Mononuclear cell (primary cell): ENCODE data around the gene SKAP1. TPM values are rescaled to one million over a fixed set of nuclear protein-coding genes. Genes with fewer than 3 reads are reported as not detected.
"Not testable (repeated sequence)": the region's sequence is repeated elsewhere in the genome, so short reads cannot be mapped to it uniquely, and the experiment has no call there.

ENCODE experiments used
- H3K27me3 ChIP-seq: 2 replicates; pipeline ENCODE4 v1.6.0; 2011; ENCODE audit warnings: low read length, control low read depth; ENCODE audit not compliant: insufficient read depth
- H3K4me1 ChIP-seq: 2 replicates; pipeline ENCODE4 v1.5.1; 2011; ENCODE audit warnings: mild to moderate bottlenecking, low read length, control low read depth; ENCODE audit not compliant: insufficient read depth
- H3K4me3 ChIP-seq: 2 replicates; pipeline ENCODE4 v1.5.1; 2011; ENCODE audit warnings: mild to moderate bottlenecking, low read length, moderate library complexity
- H3K9me3 ChIP-seq: 2 replicates; pipeline ENCODE4 v1.5.1; 2011; ENCODE audit warnings: low read depth, mild to moderate bottlenecking, control low read depth, low read length
- total RNA-seq: library from RNA; depleted of rRNA; stranded (reverse); fragments of >200 nt; gene quantifications from one replicate; pipeline ENCODE4 v1.2.3, GENCODE V29; 2012

The SKAP1 gene
- total RNA-seq, 1 donor: 40.1 TPM

- H3K4me1 ChIP-seq: peaks cover 11% of the 10 kb centered on the region
- H3K4me3 ChIP-seq: no peak overlapping the region
- no peaks in the 10 kb centered on the region for H3K27me3 ChIP-seq
- H3K9me3 ChIP-seq: no peaks in the 10 kb centered on the region
Observed at GRCh38 chr17:48290378-48290777, 139.6 kb downstream of the SKAP1 start.

- H3K27me3 ChIP-seq, H3K4me1 ChIP-seq, H3K9me3 ChIP-seq, H3K4me3 ChIP-seq: not testable (repeated sequence)
Observed at GRCh38 chr17:48286917-48287316, 143.1 kb downstream of the SKAP1 start.

- no peaks in the 10 kb centered on the region for H3K9me3 ChIP-seq
- H3K27me3 ChIP-seq: no peaks in the 10 kb centered on the region
- no peaks in the 10 kb centered on the region for H3K4me1 ChIP-seq
- no peak overlapping the region for H3K4me3 ChIP-seq
Observed at GRCh38 chr17:48285614-48286013, 144.4 kb downstream of the SKAP1 start.

GRCh38 chr17:48283907-48284306, 146.1 kb downstream of the SKAP1 start:
- Histone ChIP-seq H3K4me1 (no peaks in the 10 kb centered on the region), H3K27me3 (no peaks in the 10 kb centered on the region), H3K9me3 (no peaks in the 10 kb centered on the region), H3K4me3 (no peak overlapping the region)

- no peaks in the 10 kb centered on the region for H3K9me3 ChIP-seq
- H3K27me3 ChIP-seq: no peaks in the 10 kb centered on the region
- H3K4me1 ChIP-seq: no peaks in the 10 kb centered on the region
- no peak overlapping the region for H3K4me3 ChIP-seq
Observed at GRCh38 chr17:48283411-48283810, 146.6 kb downstream of the SKAP1 start.

DNA sequence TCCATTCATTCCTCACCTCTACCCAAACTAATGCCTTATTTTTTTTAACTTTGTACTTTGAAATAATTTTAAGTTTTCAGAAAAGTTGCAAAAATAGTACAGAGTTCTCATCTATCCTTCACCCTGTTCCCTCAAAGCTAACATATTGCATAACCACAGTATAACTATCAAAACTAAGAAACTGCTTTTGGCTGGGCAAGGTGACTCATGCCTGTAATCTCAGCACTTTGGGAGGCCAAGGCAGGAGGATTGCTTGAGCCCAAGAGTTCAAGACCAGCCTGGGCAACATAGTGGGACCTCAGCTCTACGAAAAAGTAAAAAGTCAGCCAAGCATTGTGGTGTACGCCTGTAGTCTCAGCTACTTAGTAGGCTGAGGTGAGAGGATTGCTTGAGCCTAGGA, 147.7 kb downstream of the SKAP1 start:
- Histone ChIP-seq H3K9me3 (no peaks in the 10 kb centered on the region), H3K27me3 (no peaks in the 10 kb centered on the region), H3K4me1 (no peaks in the 10 kb centered on the region), H3K4me3 (no peak overlapping the region)

GRCh38 chr17:48278760-48279491, 151.1 kb downstream of the SKAP1 start:
- Histone ChIP-seq H3K9me3 (no peaks in the 10 kb centered on the region), H3K27me3 (no peaks in the 10 kb centered on the region)

GRCh38 chr17:48276776-48277175, 153.2 kb downstream of the SKAP1 start:
- no peaks in the 10 kb centered on the region for H3K9me3 ChIP-seq
- H3K4me1 ChIP-seq: no peaks in the 10 kb centered on the region
- no peak overlapping the region for H3K4me3 ChIP-seq
- H3K27me3 ChIP-seq: no peaks in the 10 kb centered on the region

More at GRCh38 chr17:48278760-48279491, 151.1 kb downstream of the SKAP1 start:
- Histone ChIP-seq H3K4me3 (no peak overlapping the region), H3K4me1 (no peaks in the 10 kb centered on the region)

DNA sequence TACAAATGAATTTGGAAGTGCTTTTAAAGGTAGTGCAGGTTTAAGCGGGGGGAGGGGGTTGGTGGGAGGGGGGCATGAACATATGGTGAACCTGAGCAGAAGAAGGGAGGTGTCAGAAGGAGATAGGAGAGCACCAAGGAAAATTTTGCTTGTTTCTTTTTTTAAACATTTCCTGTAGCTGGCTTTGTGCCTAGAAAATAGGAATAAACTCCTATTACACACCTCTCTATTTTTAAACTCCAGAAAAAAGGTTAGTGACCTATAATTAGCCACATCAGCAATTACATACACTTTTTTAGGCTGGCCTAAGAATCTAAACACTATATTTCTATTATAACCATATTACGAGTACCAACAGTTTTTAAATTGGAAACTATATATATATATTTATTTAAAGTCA, 159.1 kb downstream of the SKAP1 start:
- no peaks in the 10 kb centered on the region for H3K27me3 ChIP-seq
- no peaks in the 10 kb centered on the region for H3K9me3 ChIP-seq
- no peak overlapping the region for H3K4me3 ChIP-seq
- H3K4me1 ChIP-seq: no peaks in the 10 kb centered on the region

DNA sequence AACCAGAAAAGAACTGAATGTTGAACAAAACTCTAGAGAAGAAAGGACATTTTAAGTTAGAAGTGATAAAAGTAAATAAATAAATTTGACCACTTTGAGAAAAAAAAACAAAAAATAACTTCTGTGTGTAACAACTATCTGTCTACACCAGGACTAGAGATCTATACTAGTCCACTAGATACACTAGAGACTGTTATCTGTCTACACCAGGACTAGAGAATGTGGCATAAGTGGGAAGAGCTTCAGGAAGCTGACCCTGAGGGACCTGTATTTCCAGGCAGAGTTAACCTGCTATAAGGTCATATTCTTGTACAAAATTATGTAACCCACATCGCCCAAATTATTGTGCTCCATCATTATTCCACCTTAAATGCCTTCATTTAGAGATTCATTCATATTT, 160.8 kb downstream of the SKAP1 start:
- H3K4me1 ChIP-seq: no peaks in the 10 kb centered on the region

GRCh38 chr17:48263731-48264035, 166.3 kb downstream of the SKAP1 start:
- no peaks in the 10 kb centered on the region for H3K4me1 ChIP-seq
- H3K9me3 ChIP-seq: no peaks in the 10 kb centered on the region
- H3K27me3 ChIP-seq: no peaks in the 10 kb centered on the region
- no peak overlapping the region for H3K4me3 ChIP-seq

More for the DNA sequence above, 160.8 kb downstream of the SKAP1 start:
- no peaks in the 10 kb centered on the region for H3K27me3 ChIP-seq
- no peaks in the 10 kb centered on the region for H3K9me3 ChIP-seq
- H3K4me3 ChIP-seq: no peak overlapping the region

GRCh38 chr17:48262982-48263730, 166.9 kb downstream of the SKAP1 start:
- H3K27me3 ChIP-seq: no peaks in the 10 kb centered on the region
- H3K4me1 ChIP-seq: no peaks in the 10 kb centered on the region
- H3K4me3 ChIP-seq: no peak overlapping the region
- H3K9me3 ChIP-seq: no peaks in the 10 kb centered on the region

GRCh38 chr17:48261297-48261880, 168.6 kb downstream of the SKAP1 start:
- H3K4me3 ChIP-seq: no peak overlapping the region
- H3K27me3 ChIP-seq: no peaks in the 10 kb centered on the region

DNA sequence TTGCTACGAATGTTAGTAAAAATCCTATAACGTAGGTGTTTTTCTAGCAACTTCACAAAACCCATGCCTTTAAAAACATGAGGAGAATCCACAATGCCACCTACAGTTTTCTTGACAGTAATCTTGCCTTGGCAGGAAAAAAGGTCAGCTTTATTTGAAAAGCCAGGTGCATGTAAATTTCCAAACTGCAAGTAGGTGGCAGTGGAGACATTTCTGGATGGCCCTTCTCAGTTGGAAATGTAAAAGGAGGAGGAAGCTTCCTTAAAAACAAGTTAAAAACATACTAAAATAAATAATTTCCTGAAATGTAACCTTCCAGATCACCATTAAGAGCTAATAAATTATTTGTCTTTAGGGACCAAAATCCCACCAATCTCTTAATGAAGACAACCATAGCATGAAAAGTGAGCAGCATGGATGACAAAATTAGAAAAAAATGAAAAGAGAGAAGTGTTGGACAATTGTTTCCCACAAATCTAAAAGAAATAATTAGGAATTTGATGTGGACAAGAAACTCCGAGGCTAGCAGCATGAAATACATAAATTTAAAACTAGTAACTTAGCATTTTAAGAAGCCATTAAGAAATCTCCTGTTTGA, 170.2 kb downstream of the SKAP1 start:
- Histone ChIP-seq H3K27me3 (no peaks in the 10 kb centered on the region), H3K9me3 (no peaks in the 10 kb centered on the region), H3K4me1 (no peaks in the 10 kb centered on the region), H3K4me3 (no peak overlapping the region)

More at GRCh38 chr17:48261297-48261880, 168.6 kb downstream of the SKAP1 start:
- Histone ChIP-seq H3K9me3 (no peaks in the 10 kb centered on the region), H3K4me1 (no peaks in the 10 kb centered on the region)

GRCh38 chr17:48258331-48258730, 171.7 kb downstream of the SKAP1 start:
- H3K9me3 ChIP-seq: no peaks in the 10 kb centered on the region
- no peak overlapping the region for H3K4me3 ChIP-seq
- no peaks in the 10 kb centered on the region for H3K4me1 ChIP-seq
- no peaks in the 10 kb centered on the region for H3K27me3 ChIP-seq
